GM13976 (cell line): ENCODE results near the gene FRY.

Source experiments
- DNase-seq: peaks from one replicate; pipeline ENCODE4 v3.0.0; 2012; ENCODE audit warnings: low spot score
- CTCF ChIP-seq: IDR thresholded peaks from 2 replicates; pipeline ENCODE4 v1.5.1; 2012; ENCODE audit warnings: borderline replicate concordance, mild to moderate bottlenecking; ENCODE audit not compliant: insufficient read depth; ENCODE audit errors: extremely low read depth, missing control alignments, control extremely low read depth
- in situ Hi-C: fragments of 300-500 bp; cut with MboI; formaldehyde crosslinking; loops from one replicate; pipeline ENCODE4 v1.12.0; 2022; ENCODE audit warnings: low sequenced_read_pairs, mixed read lengths, inconsistent platforms; ENCODE audit not compliant: unreplicated experiment

FRY gene

GRCh38 chr13:32175943-32176342 is 144.4 kb downstream of the FRY start:
- DNase-seq = no peak
- in situ Hi-C loops = no loop called here
- no peak for TF ChIP-seq CTCF

GRCh38 chr13:32176696-32177095 is 145.1 kb downstream of the FRY start:
- DNase-seq = no peak
- no peak for TF ChIP-seq CTCF
- in situ Hi-C loops = no loop called here

GRCh38 chr13:32178763-32179162 is 147.2 kb downstream of the FRY start:
- no peak for DNase-seq
- in situ Hi-C loops = no loop called here
- no peak for TF ChIP-seq CTCF

GRCh38 chr13:32179708-32180107 is 148.1 kb downstream of the FRY start:
- no peak for DNase-seq
- TF ChIP-seq CTCF = no peak
- in situ Hi-C loops = no loop called here

- DNase-seq = no peak
- in situ Hi-C loops = no loop called here
- no peak for TF ChIP-seq CTCF
Observed at GRCh38 chr13:32187651-32188050, 156.1 kb downstream of the FRY start.

- no peak for DNase-seq
- no peak for TF ChIP-seq CTCF
- in situ Hi-C loops = no loop called here
Observed at GRCh38 chr13:32191452-32191998, 160.0 kb downstream of the FRY start.

- in situ Hi-C loops = no loop called here
- no peak for DNase-seq
- no peak for TF ChIP-seq CTCF
Observed at GRCh38 chr13:32195713-32196112, 164.1 kb downstream of the FRY start.
